ENCODE data around the gene ADAMTS17.
A peak's percentile ranks its signal among the peaks of the same experiment; 100 is the strongest.

The ADAMTS17 gene

GRCh38 chr15:100125401-100126191 lies 216.2 kb downstream of the ADAMTS17 start:
- no peak for DNase-seq (ENCODE audit: low read depth)

GRCh38 chr15:100124936-100125335 lies 216.8 kb downstream of the ADAMTS17 start:
- DNase-seq (ENCODE audit: low read depth), result no peak

GRCh38 chr15:100124361-100124760 lies 217.4 kb downstream of the ADAMTS17 start:
- DNase-seq (ENCODE audit: low read depth), result no peak

DNA sequence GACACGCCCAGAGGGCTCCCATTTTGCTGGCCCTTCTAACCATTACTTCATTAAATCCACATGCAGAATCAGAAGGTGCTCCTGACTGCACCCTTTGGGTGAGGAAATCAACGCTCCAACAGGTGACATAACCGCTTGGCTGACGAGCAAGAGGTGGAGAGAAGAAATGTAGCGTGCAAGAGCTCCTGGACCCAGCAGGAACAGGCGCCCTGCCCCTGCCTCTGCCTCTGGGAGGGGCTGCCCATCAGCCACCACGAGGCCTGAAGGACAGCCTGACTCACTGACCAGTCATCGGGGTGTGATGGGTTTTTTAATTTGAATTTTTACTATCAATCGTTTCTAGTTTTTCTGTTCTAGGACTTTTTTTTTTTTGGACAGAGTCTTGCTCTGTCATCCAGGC lies 218.2 kb downstream of the ADAMTS17 start:
- no peak for DNase-seq (ENCODE audit: low read depth)

DNA sequence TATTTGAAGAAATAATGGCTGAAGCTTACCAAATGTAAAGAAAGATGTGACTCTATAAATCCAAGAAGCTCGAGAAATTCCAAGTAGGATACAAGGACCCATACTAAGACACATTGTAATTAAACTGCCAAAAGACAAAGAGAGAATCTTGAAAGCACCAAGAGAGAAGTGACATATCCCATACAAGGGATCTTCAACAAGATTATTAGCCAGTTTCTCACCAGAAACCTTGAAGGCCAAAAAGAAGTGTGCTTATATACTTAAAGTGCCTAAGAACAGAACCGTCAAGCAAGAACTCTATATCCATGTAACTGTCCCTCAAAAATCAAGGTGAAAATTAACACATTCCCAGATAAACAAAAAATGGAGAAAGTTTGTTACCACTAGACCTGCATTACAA lies 220.5 kb downstream of the ADAMTS17 start:
- DNase-seq (ENCODE audit: low read depth), result no peak

DNA sequence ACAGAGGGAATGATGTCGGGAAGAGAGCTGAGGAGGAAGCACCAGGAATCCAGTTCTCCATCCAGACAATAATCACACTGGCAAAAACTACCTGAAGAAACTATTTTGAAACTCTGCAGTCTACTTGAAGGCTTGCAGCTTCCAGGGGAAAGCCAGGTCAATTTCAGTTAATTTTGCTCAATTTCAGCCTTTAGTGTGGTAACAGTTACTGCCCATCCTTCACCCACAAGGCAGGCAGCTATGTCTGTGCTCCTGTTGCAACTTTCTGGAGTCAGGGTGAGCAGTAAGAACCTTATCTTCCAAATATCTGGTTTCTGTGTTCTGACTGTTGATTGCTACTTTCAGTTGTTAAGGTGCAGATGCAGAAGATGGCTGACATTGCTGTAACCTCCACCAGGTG lies 221.7 kb downstream of the ADAMTS17 start:
- DNase-seq (ENCODE audit: low read depth), result no peak

- DNase-seq (ENCODE audit: low read depth), result no peak
Measured at GRCh38 chr15:100118546-100118945, 223.2 kb downstream of the ADAMTS17 start.

DNA sequence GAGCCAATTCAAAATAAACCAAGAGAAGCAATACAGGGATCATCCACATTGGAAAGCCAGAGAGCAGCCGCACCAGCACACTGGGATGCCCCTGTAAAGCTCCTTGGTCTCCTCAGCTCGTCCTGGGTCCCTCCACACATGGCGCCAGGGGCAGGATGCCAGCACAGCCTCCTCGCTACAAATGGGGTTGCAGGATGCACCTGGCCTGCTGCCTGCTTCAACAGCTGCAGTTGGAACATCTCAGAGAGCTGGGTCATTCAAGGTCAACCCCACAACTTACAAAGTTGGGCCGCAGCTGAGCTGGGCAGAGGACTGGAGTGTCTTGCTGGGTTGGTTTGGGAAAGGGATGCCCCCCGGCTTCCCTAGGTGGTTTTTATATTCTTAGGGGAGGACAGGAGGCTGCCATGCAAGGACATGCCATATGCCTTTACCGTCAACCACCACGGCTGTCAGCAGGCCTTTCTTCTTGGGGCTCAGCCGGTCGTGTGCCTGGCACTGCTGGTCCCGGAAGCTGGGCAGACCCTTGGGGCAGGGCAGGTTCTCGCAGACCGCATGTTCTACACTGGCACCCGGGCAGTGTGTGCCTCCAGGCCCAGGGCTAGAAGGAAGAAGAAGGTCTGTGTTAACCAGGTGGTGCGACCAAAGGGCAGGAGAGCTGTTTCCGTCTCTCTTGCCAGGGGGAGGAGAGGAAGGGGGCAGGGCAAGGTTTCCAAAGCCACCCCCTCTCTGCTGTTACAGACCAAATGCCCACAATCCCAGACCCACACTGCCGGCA lies 225.2 kb downstream of the ADAMTS17 start:
- no peak for DNase-seq (ENCODE audit: low read depth)

DNA sequence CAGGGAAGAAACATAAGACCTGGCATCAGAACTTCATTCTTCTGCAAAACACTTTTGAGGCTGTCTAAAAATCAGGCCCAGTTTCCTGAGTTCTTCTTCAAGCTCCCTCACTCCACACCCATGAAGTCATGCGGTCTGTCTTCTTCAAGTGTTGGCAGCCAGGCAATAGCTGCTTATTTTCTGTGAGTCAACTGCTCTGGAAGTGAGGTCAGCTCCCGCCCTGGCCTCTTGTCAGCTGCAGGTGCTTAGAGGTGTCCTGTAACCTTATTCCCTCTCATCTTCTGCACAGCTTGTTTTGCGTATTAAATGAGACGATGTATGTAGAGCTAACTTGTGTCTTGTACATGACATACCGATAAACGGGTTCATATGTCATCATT lies 226.1 kb downstream of the ADAMTS17 start:
- DNase-seq (ENCODE audit: low read depth), result no peak

DNA sequence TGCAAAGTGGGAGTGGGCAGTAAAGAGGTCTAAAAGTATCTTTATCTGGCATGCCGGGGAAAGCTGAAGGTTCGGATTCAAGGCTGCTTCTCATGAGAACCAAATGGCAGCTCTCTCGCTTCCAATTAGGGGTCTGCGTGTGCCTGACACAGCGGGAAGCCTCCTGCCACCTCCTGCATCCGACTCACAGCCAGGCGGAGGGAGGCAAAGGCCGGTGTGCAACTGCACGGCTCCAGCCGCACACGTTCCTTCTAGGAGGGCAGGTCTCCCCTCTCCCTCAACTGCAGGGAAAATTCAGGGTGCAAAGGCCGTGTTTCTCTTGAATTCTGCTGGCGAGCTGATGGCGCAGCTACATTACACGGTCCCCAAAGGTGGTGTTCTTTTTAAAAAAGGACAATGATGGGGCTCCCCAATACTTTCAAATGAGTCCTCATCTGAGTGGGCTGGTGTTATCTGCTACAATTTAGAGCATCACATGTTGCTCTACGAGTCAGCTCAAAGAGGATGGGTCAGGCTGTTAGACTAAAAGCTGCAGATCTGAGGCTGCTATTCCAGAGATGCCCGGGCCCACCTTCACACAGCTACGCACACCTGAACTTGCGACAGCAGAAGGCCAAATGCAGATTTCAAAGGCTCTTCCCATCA lies 226.6 kb downstream of the ADAMTS17 start:
- no peak for DNase-seq (ENCODE audit: low read depth)

DNA sequence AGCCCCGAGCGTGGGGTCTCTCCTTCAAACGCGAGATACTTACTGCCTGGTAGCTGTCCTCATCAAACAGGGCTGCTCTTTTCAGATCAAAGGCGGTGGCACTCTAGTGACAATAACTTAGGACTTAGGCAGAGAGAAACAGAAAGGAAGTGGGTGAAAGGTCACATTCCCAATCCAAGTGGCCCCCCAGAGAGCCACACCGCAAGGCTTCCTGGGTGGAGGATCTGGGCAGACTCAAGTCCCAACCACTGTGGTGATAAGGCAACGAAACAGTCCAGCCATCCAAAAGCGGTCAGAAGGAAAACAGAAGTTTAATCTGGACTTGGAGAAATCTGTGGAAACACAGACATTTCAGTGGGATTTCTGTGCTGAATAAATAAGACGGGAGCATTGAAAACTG lies 227.2 kb downstream of the ADAMTS17 start:
- DNase-seq (ENCODE audit: low read depth), result no peak

GRCh38 chr15:100114100-100114499 lies 227.7 kb downstream of the ADAMTS17 start:
- no peak for DNase-seq (ENCODE audit: low read depth)

DNA sequence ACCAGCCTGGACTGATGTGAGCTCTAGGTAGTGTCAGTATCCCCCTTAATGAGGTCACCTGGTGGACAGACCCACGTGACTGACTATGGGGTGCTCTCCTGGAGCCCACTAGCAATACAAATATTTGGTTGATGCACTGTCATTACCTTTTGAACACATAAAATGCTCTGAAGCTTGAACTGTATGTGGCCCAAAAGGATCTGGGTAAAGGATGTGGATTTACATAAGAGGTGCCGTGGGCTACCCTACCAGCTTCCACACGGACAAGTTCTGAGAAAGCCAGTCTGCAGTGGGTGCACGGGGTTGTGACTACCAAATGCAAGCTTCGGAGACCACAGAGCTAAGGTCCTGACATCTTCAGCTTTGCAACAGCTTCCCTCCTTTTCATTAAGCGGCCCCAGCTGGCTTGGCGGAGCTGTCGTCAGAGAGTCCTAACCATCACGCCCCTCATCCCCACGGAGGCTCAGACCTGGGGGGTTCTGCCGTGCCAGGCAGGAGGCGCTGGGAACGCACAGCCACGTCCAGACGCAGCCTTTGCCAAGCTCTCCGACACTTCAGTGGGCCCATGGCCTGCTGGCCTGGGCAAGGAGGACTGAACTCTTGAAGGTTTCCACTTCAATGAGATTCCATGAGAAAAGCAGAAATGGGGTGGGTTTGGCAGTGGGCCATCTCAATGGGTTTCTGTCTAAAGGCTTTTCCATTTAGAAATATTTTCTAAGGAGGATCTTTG lies 228.3 kb downstream of the ADAMTS17 start:
- no peak for DNase-seq (ENCODE audit: low read depth)

DNA sequence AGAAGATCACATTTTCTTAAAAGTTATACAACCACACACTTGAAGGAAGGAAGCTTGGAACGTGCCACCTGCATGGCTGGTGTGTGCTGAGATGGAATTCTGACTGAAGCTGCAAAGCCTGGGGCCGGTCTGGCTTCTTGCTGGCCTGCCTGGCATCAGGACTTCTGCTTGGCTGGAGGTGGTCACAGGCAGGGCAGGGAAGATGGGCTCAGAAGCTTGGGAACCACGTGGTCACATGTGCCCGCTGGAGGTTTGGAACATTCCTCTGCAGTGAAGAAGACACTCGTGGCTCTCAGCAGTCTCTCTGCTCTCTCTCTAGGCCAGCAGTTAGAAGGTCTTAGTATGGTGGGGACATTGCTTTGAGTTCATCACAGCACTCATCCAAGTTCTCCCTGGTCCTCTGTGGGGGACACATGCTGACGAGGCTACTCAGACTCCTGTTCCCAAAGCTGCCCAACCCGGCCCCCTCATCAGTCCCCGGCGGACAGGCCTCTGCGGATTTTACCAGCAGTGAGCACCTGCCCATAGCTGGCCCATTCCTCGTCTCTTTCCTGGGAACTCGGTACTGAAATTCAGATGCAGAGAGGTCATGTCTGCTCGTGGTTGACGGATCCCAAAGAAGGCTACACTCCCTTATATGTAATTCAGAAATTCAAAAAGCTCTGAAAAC lies 229.0 kb downstream of the ADAMTS17 start:
- no peak for DNase-seq (ENCODE audit: low read depth)

GRCh38 chr15:100112061-100112420 lies 229.7 kb downstream of the ADAMTS17 start:
- DNase-seq (ENCODE audit: low read depth), result no peak

DNA sequence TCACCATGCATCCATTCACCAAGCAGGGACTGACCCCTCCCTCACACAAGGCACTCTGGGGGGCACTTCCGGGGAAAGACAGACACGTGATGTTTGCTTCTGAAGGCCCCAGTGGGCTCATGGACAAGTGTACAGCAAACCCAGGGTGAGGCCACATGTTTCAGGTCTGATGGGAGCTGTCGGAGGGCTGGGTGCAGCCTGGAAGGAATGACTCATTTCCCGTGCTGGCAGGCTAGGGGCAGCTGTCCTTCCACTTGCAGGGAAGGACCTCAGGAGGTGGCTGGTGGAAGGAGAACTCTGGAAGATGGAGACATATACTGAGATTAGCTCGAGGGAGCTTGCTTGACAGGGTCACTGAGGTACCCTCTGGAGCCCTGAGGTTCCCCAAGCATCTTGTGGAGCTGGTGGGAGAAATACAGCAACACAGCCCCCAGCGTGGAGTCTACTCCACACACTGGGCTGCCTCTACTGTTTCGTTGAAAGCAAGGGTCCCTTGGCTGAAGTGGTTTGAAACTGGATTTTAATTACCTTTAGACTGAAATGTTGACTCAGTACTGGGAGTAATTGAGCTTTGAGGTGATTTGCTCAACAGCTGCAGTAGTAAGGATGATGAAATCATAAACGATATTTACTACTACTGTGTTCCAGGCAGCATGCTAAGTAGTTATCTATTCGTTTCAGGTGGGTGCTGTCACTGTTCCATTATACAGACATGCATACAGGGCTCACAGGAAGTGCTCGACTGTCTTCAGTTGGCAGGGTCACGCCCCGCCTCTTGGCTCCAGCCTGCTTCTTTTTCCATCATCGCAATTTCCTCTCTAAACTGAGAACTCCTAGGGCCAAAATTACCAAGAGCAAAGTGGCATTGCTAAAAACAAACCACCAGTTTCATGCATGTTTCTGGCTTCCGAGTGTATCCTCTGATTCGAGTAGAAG lies 230.4 kb downstream of the ADAMTS17 start:
- peak; percentile 17 for DNase-seq (ENCODE audit: low read depth)

GRCh38 chr15:100109486-100110035 lies 232.2 kb downstream of the ADAMTS17 start:
- DNase-seq (ENCODE audit: low read depth), result no peak

- no peak for DNase-seq (ENCODE audit: low read depth)
Measured at GRCh38 chr15:100108846-100109245, 232.9 kb downstream of the ADAMTS17 start.

DNA sequence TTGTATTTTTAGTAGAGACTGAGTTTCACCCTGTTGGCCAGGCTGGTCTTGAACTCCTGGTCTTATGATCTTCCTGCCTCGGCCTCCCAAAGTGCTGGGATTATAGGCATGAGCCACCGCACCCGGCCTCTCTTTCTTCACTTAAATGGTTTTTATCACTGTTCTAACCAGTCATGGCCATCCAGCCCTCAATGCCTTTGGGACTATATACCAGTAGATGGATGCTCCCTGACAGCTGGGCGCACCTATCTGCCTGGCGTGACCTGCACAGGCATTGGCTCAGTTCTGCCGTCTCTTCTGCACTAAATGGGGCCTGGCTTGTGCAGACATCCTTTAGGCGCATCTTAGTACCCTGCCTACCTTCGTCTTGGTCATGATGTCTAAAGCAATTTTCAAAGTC lies 233.4 kb downstream of the ADAMTS17 start:
- DNase-seq (ENCODE audit: low read depth), result no peak

GRCh38 chr15:100107606-100108225 lies 234.1 kb downstream of the ADAMTS17 start:
- no peak for DNase-seq (ENCODE audit: low read depth)
